Caco-2 (cell line): ENCODE data around the gene ESPNL. TPM values are rescaled to one million over a fixed set of nuclear protein-coding genes. Genes with fewer than 3 reads are reported as not detected.

Experiments
- BruUV-seq: library from RNA; stranded (reverse); fragments of 400-500 nt; replicated peaks from 2 replicates; lab custom pipeline; 2021; lab: Mats Ljungman, UMichigan
- CTCF ChIA-PET: fragments of 300-600 bp; sonication (Branson Sonifier 250); formaldehyde crosslinking; loops from one replicate; lab custom pipeline; 2022; ENCODE audit warnings: antibody characterized with exemption; lab: Charles Lee
- POLR2A ChIA-PET: fragments of 300-600 bp; sonication (Branson Sonifier 250); formaldehyde crosslinking; loops from one replicate; lab custom pipeline; 2022; ENCODE audit warnings: antibody characterized with exemption; lab: Charles Lee
- DNase-seq, 2 experiments: peaks; one replicate each; pipeline versions ENCODE4 v3.0.0 to v3.0.0-alpha.2; 2020 to 2022
- H3K27me3 ChIP-seq: replicated peaks from 2 replicates; pipeline ENCODE4 v1.6.0; 2011; ENCODE audit warnings: low read length; ENCODE audit not compliant: control insufficient read depth, insufficient read depth
- H3K36me3 ChIP-seq: 2 replicates; pipeline ENCODE4 v1.5.1; 2011; ENCODE audit warnings: low read length; ENCODE audit not compliant: control insufficient read depth, insufficient read depth
- H3K4me1 ChIP-seq: fragments of 250-450 bp; sonication (Bioruptor Pico); 2 replicates; pipeline ENCODE4 v1.5.1; 2020; ENCODE audit warnings: mild to moderate bottlenecking
- H3K4me3 ChIP-seq: 2 replicates; pipeline ENCODE4 v1.5.1; 2011; ENCODE audit warnings: low read depth, mild to moderate bottlenecking, control low read depth, low read length
- H3K9me3 ChIP-seq: fragments of 250-450 bp; sonication (Bioruptor Pico); 2 replicates; pipeline ENCODE4 v1.5.1; 2020; ENCODE audit warnings: mild to moderate bottlenecking, moderate library complexity
- H3K27ac Mint-ChIP-seq: one replicate; pipeline ENCODE4 v1.8.0; 2022; ENCODE audit warnings: mixed read lengths; ENCODE audit not compliant: unreplicated experiment
- H3K27me3 Mint-ChIP-seq: one replicate; pipeline ENCODE4 v1.8.0; 2022; ENCODE audit warnings: mixed read lengths; ENCODE audit not compliant: insufficient read depth, unreplicated experiment
- H3K36me3 Mint-ChIP-seq: one replicate; pipeline ENCODE4 v1.8.0; 2022; ENCODE audit warnings: mild to moderate bottlenecking, mixed read lengths; ENCODE audit not compliant: insufficient read depth, unreplicated experiment
- H3K4me1 Mint-ChIP-seq: one replicate; pipeline ENCODE4 v1.8.0; 2022; ENCODE audit warnings: low read depth, mixed read lengths; ENCODE audit not compliant: unreplicated experiment
- H3K4me3 Mint-ChIP-seq: one replicate; pipeline ENCODE4 v1.8.0; 2022; ENCODE audit warnings: mild to moderate bottlenecking, moderate library complexity, mixed read lengths; ENCODE audit not compliant: unreplicated experiment
- H3K9me3 Mint-ChIP-seq: one replicate; pipeline ENCODE4 v1.8.0; 2022; ENCODE audit warnings: mixed read lengths; ENCODE audit not compliant: unreplicated experiment
- intact Hi-C: fragments of 100-400 bp; cut with micrococcal nuclease; formaldehyde crosslinking; loops from one replicate; pipeline ENCODE4 v1.10.0; 2022; ENCODE audit not compliant: unreplicated experiment
- total RNA-seq: library from RNA; stranded (reverse); gene quantifications from 2 replicates; pipeline ENCODE4 v1.2.3, GENCODE V29; 2022
- TF ChIP-seq, protein P1 (sequence below), 2 experiments: fragments of 200-600 bp in 1 of 2; IDR thresholded peaks; 1 replicate in 1 of 2; 2 replicates in 1 of 2; pipeline versions ENCODE4 v1.5.1 to v1.8.0; 2011 to 2022; ENCODE audit warnings: antibody characterized with exemption in 1 of 2, control low read depth in 1 of 2, inconsistent platforms in 1 of 2, low read depth in 1 of 2, low read length in 1 of 2, mild to moderate bottlenecking in 1 of 2, moderate library complexity in 1 of 2; ENCODE audit not compliant: insufficient read depth in 1 of 2, severe bottlenecking in 1 of 2, unreplicated experiment in 1 of 2

Gene ESPNL
- total RNA-seq, 1 experiment from 2014 or later = not detected

GRCh38 chr2:238145046-238145445, 44.9 kb downstream of the ESPNL start:
- Mint-ChIP-seq H3K36me3 (no peaks in the 10 kb centered on the region), H3K27ac (no peak overlapping the region), H3K4me3 (no peak overlapping the region), H3K9me3 (no peaks in the 10 kb centered on the region), H3K27me3 (no peaks in the 10 kb centered on the region), H3K4me1 (no peaks in the 10 kb centered on the region)
- Histone ChIP-seq H3K9me3 (no peaks in the 10 kb centered on the region), H3K4me1 (no peaks in the 10 kb centered on the region), H3K4me3 (no peak overlapping the region), H3K27me3 (no peaks in the 10 kb centered on the region), H3K36me3 (no peaks in the 10 kb centered on the region)
- ChIA-PET POLR2A (no interaction called here), CTCF (no interaction called here)
- intact Hi-C loops = no loop called here
- TF ChIP-seq, protein P1, sequence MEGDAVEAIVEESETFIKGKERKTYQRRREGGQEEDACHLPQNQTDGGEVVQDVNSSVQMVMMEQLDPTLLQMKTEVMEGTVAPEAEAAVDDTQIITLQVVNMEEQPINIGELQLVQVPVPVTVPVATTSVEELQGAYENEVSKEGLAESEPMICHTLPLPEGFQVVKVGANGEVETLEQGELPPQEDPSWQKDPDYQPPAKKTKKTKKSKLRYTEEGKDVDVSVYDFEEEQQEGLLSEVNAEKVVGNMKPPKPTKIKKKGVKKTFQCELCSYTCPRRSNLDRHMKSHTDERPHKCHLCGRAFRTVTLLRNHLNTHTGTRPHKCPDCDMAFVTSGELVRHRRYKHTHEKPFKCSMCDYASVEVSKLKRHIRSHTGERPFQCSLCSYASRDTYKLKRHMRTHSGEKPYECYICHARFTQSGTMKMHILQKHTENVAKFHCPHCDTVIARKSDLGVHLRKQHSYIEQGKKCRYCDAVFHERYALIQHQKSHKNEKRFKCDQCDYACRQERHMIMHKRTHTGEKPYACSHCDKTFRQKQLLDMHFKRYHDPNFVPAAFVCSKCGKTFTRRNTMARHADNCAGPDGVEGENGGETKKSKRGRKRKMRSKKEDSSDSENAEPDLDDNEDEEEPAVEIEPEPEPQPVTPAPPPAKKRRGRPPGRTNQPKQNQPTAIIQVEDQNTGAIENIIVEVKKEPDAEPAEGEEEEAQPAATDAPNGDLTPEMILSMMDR (IDR thresholded peaks at IDR 0.05; ENCODE audit: insufficient read depth in 1 of 2, low read depth in 1 of 2, low read length in 1 of 2, severe bottlenecking in 1 of 2, unreplicated experiment in 1 of 2) = no peak
- BruUV-seq = no TSS peak
- DNase-seq = no peak

- intact Hi-C loops = no loop called here
- Mint-ChIP-seq H3K9me3 (no peaks in the 10 kb centered on the region), H3K27ac (no peak overlapping the region), H3K27me3 (no peaks in the 10 kb centered on the region), H3K36me3 (no peaks in the 10 kb centered on the region), H3K4me3 (no peak overlapping the region), H3K4me1 (no peaks in the 10 kb centered on the region)
- H3K36me3 ChIP-seq = no peaks in the 10 kb centered on the region
- CTCF ChIA-PET = no interaction called here
- no peak for DNase-seq
- H3K4me3 ChIP-seq = no peak overlapping the region
- POLR2A ChIA-PET = no interaction called here
- BruUV-seq = no TSS peak
- H3K9me3 ChIP-seq = no peaks in the 10 kb centered on the region
- H3K4me1 ChIP-seq = no peaks in the 10 kb centered on the region
- TF ChIP-seq, protein P1 (IDR thresholded peaks at IDR 0.05; ENCODE audit: insufficient read depth in 1 of 2, low read depth in 1 of 2, low read length in 1 of 2, severe bottlenecking in 1 of 2, unreplicated experiment in 1 of 2) = no peak
- H3K27me3 ChIP-seq = no peaks in the 10 kb centered on the region
Observed at GRCh38 chr2:238145851-238146250, 45.7 kb downstream of the ESPNL start.

DNA sequence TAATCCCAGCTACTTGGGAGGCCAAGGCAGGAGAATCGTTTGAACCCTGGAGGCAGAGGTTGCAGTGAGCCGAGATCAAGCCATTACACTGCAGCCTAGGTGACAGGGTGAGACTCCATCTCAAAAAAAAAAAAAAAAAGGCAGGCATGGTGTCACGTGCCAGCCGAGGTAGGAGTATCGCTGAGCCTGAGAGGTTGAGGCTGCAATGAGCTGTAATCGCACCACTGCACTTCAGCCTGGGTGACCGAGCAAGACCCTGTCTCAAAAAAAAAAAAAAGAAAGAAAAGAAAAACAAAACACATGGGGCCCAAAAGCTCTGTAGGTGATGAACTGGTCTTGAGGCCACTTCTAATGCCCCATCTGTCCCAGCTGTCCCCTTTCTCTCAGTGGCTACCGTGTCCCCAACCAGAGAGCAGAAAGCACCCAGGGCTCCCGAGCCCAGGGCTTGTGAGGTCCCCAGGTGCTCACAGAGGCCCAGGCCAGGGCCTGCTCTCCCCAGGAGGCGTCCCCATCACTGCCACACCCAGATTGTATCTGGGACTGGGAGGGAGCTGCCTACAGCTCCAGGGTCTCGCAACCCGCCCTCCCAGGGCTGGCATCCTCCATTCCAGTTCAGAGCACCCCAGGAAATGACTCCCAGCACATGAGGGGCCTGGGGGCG, 46.9 kb downstream of the ESPNL start:
- POLR2A ChIA-PET = no interaction called here
- CTCF ChIA-PET = interaction anchor here (0.6 to 0.7 kb wide), 2 partner anchors 93 to 675 kb away, joined by 3 to 4 read pairs; no protein-coding TSS in a partner anchor
- H3K36me3 Mint-ChIP-seq = no peaks in the 10 kb centered on the region

More for the DNA sequence above, 46.9 kb downstream of the ESPNL start:
- no peak overlapping the region for H3K4me3 ChIP-seq
- Mint-ChIP-seq H3K4me1 (no peaks in the 10 kb centered on the region), H3K27ac (no peak overlapping the region), H3K9me3 (no peaks in the 10 kb centered on the region), H3K4me3 (no peak overlapping the region), H3K27me3 (no peaks in the 10 kb centered on the region)
- BruUV-seq = no TSS peak
- no peaks in the 10 kb centered on the region for H3K4me1 ChIP-seq
- TF ChIP-seq, protein P1 (IDR thresholded peaks at IDR 0.05; ENCODE audit: insufficient read depth in 1 of 2, low read depth in 1 of 2, low read length in 1 of 2, severe bottlenecking in 1 of 2, unreplicated experiment in 1 of 2) = no peak
- H3K9me3 ChIP-seq = no peaks in the 10 kb centered on the region
- no peaks in the 10 kb centered on the region for H3K36me3 ChIP-seq
- no peak for DNase-seq
- no peaks in the 10 kb centered on the region for H3K27me3 ChIP-seq
- intact Hi-C loops = no loop called here
